A549 (cell line): Measurements from ENCODE around the gene HDAC7.

Experiments
- CHD4 ChIP-seq: fragments of 200-600 bp; sonication (generic); IDR thresholded peaks from 2 replicates; pipeline ENCODE4 v1.6.1; 2016; ENCODE audit warnings: antibody characterized with exemption, mild to moderate bottlenecking, borderline replicate concordance
- CTCF ChIP-seq: fragments of >200 bp; sonication (Bioruptor Twin); formaldehyde crosslinking; IDR thresholded peaks from 3 replicates; pipeline ENCODE4 v1.5.1; 2016
- ELK1 ChIP-seq: fragments of 150-350 bp; IDR thresholded peaks from 2 replicates; pipeline ENCODE4 v1.6.1; 2014; ENCODE audit warnings: low read depth, mild to moderate bottlenecking, low read length
- EP300 ChIP-seq, 2 experiments: fragments of >200 bp; sonication (Bioruptor Twin); formaldehyde crosslinking; IDR thresholded peaks; 2 replicates in 1 of 2; 3 replicates in 1 of 2; pipeline ENCODE4 v1.6.1; 2016 to 2017
- HEYL ChIP-seq: fragments of 250-450 bp; sonication (Bioruptor Pico); IDR thresholded peaks from 2 replicates; pipeline ENCODE4 v1.8.0; 2021; ENCODE audit warnings: mild to moderate bottlenecking, moderate library complexity
- MAFK ChIP-seq: fragments of 450-650 bp; IDR thresholded peaks from 2 replicates; pipeline ENCODE4 v1.6.1; 2014; ENCODE audit not compliant: partially characterized antibody
- POLR2A ChIP-seq: IDR thresholded peaks from 2 replicates; pipeline ENCODE4 v1.6.1; 2012; ENCODE audit warnings: mild to moderate bottlenecking, low read length
- RAD21 ChIP-seq, 2 experiments: fragments of >200 bp in 1 of 2; sonication (Bioruptor Twin) in 1 of 2; formaldehyde crosslinking in 1 of 2; IDR thresholded peaks in 1 of 2; conservative IDR thresholded peaks in 1 of 2; 2 replicates in 1 of 2; 3 replicates in 1 of 2; pipeline ENCODE4 v1.6.1; 2012 to 2018; ENCODE audit warnings: inconsistent platforms in 1 of 2
- REST ChIP-seq: fragments of 200-600 bp; sonication (generic); IDR thresholded peaks from 2 replicates; pipeline ENCODE4 v1.6.1; 2016; ENCODE audit warnings: antibody characterized with exemption, mild to moderate bottlenecking, moderate library complexity

- TF ChIP-seq ELK1 = no peak
- TF ChIP-seq CTCF = no peak
- TF ChIP-seq HEYL = no peak
- TF ChIP-seq EP300 (IDR thresholded peaks at IDR 0.05) = no peak
- TF ChIP-seq MAFK = no peak
- TF ChIP-seq REST = no peak
- TF ChIP-seq POLR2A = no peak
- no peak for TF ChIP-seq CHD4
- no peak for TF ChIP-seq RAD21 (conservative IDR thresholded peaks at IDR 0.05 in 1 of 2, IDR thresholded peaks at IDR 0.05 in 1 of 2)
These were observed 17.4 kb downstream of the HDAC7 start for GRCh38 chr12:47802312-47802711.
